Esophagus muscularis mucosa (tissue), 4 donors: ENCODE results near the gene UBE2E2. TPM values are rescaled to one million over a fixed set of nuclear protein-coding genes. Genes with fewer than 3 reads are reported as not detected.

ENCODE experiments used
- DNase-seq: peaks from one replicate; pipeline ENCODE4 v3.0.0-alpha.2; 2017; ENCODE audit errors: extremely low spot score
- H3K27ac ChIP-seq, 4 donors: fragments of 200-600 bp; sonication (generic); replicated peaks in 1 of 4; 1 replicate in 3 of 4; 2 replicates in 1 of 4; pipeline ENCODE4 v1.5.1; 2016 to 2019; ENCODE audit warnings: mild to moderate bottlenecking in 1 of 4
- H3K27me3 ChIP-seq, 4 donors: fragments of 200-600 bp; sonication (generic); one replicate each; pipeline versions ENCODE4 v1.5.1 to v1.6.0; 2016 to 2019
- H3K36me3 ChIP-seq, 4 donors: fragments of 200-600 bp; sonication (generic); one replicate each; pipeline ENCODE4 v1.5.1; 2016 to 2019
- H3K4me1 ChIP-seq, 4 donors: fragments of 200-600 bp; sonication (generic); one replicate each; pipeline ENCODE4 v1.5.1; 2016 to 2019
- H3K4me3 ChIP-seq, 4 donors: fragments of 200-600 bp; sonication (generic); 1 replicate in 2 of 4; 2 replicates in 2 of 4; pipeline ENCODE4 v1.5.1; 2016 to 2019; ENCODE audit warnings: mild to moderate bottlenecking in 4 of 4, moderate library complexity in 1 of 4
- H3K9me3 ChIP-seq, 4 donors: fragments of 200-600 bp; sonication (generic); 1 replicate in 3 of 4; 2 replicates in 1 of 4; pipeline ENCODE4 v1.5.1; 2016 to 2019
- EP300 ChIP-seq: sonication (generic); formaldehyde crosslinking; IDR thresholded peaks from one replicate; pipeline ENCODE4 v1.6.1; 2017; ENCODE audit warnings: antibody characterized with exemption
- POLR2A ChIP-seq: fragments of 450-650 bp; IDR thresholded peaks from one replicate; pipeline ENCODE4 v1.6.1; 2017; ENCODE audit warnings: antibody characterized with exemption, moderate library complexity, mild to moderate bottlenecking, low read depth
- POLR2AphosphoS5 ChIP-seq, 2 donors: sonication (generic); formaldehyde crosslinking; IDR thresholded peaks; one replicate each; pipeline ENCODE4 v1.6.1; 2017; ENCODE audit warnings: antibody characterized with exemption in 2 of 2
- WGBS: methylation state at CpG from one replicate; pipeline ENCODE4 v1.1.5; 2018; 5-methylcytosine and 5-hydroxymethylcytosine counted together
- intact Hi-C: fragments of 100-400 bp; cut with DNase I; formaldehyde crosslinking; loops from one replicate; pipeline ENCODE4 v1.15.1; 2023
- total RNA-seq, 4 donors: library from RNA; depleted of rRNA; stranded (reverse); fragments of >200 nt; gene quantifications; one replicate each; pipeline versions ENCODE4 v1.1.0 to v1.2.1, GENCODE V29; 2016
- TF ChIP-seq, protein P1 (sequence below), 3 experiments: fragments of 200-600 bp in 2 of 3; fragments of 450-650 bp in 1 of 3; sonication (generic) in 2 of 3; IDR thresholded peaks; one replicate each; pipeline ENCODE4 v1.5.1; 2017 to 2019; ENCODE audit warnings: antibody characterized with exemption in 3 of 3, mild to moderate bottlenecking in 2 of 3, moderate library complexity in 1 of 3

Gene UBE2E2
- total RNA-seq, 4 donors from 2014 or later, result 53.5 to 143 (median 90.3) TPM

DNA sequence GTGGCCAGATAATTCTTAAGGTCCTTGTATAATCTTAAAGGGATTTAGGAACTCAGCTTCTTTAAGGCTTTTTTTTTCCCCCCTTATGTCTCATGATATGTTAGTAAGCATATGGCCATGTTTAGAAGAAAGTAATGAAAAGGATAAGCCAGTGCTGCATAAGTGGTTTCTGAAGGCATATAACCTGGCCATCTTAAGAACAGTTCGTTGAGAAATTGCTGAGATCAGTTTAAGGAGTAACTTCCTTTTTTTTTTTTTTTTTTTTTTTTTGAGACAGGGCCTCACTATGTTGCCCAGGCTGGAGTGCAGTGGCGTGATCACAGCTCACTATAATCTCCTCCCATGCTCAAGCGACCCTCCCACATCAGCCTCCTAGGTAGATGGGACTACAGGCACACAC, 51.7 kb downstream of the UBE2E2 start:
- Histone ChIP-seq H3K4me3 (no peak overlapping the region), H3K27me3 (no peaks in the 10 kb centered on the region), H3K9me3 (no peaks in the 10 kb centered on the region), H3K36me3 (no peaks in the 10 kb centered on the region), H3K27ac (no peak overlapping the region), H3K4me1 (peaks cover 0 to 34% (median 18%) of the 10 kb centered on the region in 4 donors)
- DNase-seq, result no peak
- intact Hi-C loops, result no loop called here
- no peak for TF ChIP-seq POLR2A
- no peak for TF ChIP-seq EP300
- TF ChIP-seq, protein P1, sequence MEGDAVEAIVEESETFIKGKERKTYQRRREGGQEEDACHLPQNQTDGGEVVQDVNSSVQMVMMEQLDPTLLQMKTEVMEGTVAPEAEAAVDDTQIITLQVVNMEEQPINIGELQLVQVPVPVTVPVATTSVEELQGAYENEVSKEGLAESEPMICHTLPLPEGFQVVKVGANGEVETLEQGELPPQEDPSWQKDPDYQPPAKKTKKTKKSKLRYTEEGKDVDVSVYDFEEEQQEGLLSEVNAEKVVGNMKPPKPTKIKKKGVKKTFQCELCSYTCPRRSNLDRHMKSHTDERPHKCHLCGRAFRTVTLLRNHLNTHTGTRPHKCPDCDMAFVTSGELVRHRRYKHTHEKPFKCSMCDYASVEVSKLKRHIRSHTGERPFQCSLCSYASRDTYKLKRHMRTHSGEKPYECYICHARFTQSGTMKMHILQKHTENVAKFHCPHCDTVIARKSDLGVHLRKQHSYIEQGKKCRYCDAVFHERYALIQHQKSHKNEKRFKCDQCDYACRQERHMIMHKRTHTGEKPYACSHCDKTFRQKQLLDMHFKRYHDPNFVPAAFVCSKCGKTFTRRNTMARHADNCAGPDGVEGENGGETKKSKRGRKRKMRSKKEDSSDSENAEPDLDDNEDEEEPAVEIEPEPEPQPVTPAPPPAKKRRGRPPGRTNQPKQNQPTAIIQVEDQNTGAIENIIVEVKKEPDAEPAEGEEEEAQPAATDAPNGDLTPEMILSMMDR (IDR thresholded peaks at IDR 0.05), result no peak
- TF ChIP-seq POLR2AphosphoS5 (IDR thresholded peaks at IDR 0.05), result no peak
- WGBS, result 83% methylated on average over 3 of the region's 3 CpGs

DNA sequence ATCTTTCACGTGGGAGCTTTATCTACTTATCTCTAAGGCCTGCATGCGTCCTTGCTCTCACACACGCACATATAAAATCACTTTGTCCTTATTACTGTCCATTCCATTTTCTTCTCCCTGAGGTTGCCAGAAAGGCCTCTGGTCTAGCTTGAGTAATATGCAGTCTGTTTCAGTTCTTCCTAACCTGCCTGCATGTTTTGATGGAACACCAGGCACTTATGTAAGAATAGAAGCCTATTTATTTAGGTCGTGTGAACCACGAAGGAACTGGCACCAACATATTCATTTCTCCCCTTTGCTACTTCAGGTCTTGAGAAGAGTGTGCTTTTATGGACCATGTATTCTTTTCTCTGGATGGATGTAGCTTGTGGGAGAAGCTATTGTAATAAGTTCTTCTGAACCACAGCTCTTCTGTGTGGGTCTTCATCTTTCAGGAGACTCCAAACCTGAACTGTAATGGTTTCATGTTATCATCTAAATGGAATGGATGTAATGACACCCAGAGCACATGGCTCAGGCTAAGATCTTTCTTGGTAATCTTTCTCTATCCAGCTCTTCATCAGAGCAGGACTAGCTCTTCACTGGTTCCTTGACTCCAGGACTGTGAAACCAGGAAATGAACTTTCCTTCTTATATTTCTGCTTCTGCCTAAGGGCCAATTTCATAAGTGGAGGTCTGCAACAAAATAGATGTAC, 53.8 kb downstream of the UBE2E2 start:
- Histone ChIP-seq H3K9me3 (no peaks in the 10 kb centered on the region), H3K4me1 (peaks cover 0 to 31% (median 16%) of the 10 kb centered on the region in 4 donors), H3K4me3 (no peak overlapping the region), H3K27ac (no peak overlapping the region), H3K27me3 (no peaks in the 10 kb centered on the region), H3K36me3 (no peaks in the 10 kb centered on the region)
- no peak for TF ChIP-seq POLR2AphosphoS5 (IDR thresholded peaks at IDR 0.05)
- TF ChIP-seq EP300, result no peak
- no peak for TF ChIP-seq POLR2A
- TF ChIP-seq, protein P1 (IDR thresholded peaks at IDR 0.05), result no peak
- intact Hi-C loops, result no loop called here
- 46% methylated on average over 5 of the region's 5 CpGs for WGBS
- no peak for DNase-seq

DNA sequence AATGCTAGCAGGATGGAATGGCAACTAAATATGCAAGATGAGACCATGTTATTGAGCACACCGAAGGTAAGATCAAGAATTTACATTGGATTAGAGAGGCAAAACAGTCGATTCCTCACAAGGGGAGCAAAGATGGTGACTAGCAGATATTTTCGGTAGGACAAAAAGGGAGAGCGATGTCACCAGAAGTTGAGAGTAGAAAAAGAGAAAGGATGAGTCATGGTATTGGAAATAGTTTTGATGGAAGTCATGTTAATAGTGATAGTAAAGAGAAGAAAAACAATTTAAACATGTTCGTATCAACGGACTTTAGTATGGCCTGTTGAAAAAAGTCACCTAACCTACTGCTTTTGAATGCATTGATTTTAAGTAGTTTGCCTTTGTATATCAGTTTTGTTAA, 55.0 kb downstream of the UBE2E2 start:
- WGBS, result 94% methylated on average over 6 of the region's 6 CpGs
- H3K4me1 ChIP-seq, result peaks cover 0 to 26% (median 16%) of the 10 kb centered on the region in 4 donors
- no peak overlapping the region for H3K4me3 ChIP-seq
- H3K27me3 ChIP-seq, result no peaks in the 10 kb centered on the region
- intact Hi-C loops, result no loop called here
- no peaks in the 10 kb centered on the region for H3K9me3 ChIP-seq
- no peak overlapping the region for H3K27ac ChIP-seq
- no peaks in the 10 kb centered on the region for H3K36me3 ChIP-seq
- TF ChIP-seq POLR2AphosphoS5 (IDR thresholded peaks at IDR 0.05) (no peak), EP300 (no peak), POLR2A (no peak)
- TF ChIP-seq, protein P1 (IDR thresholded peaks at IDR 0.05), result no peak
- DNase-seq, result no peak

DNA sequence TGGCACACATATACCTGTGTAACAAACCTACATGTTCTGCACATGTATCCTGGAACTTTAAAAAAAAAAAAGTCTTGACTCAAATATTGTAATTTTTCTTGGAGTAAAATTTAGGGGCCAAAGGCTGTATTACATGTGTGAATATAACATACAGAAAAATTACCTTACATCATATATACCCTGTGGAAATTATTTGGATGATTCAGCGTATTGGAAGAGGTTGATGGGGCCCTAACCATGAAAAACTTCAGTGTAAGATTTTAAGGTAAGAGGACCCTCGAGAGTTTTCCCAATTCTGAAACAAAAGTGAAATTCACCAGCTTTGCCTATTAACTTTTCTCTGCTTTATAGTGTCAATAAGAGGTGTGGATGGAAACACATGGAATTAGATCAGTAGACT, 56.4 kb downstream of the UBE2E2 start:
- Histone ChIP-seq H3K27ac (no peak overlapping the region), H3K27me3 (no peaks in the 10 kb centered on the region), H3K4me3 (no peak overlapping the region), H3K4me1 (peaks cover 0 to 34% (median 14%) of the 10 kb centered on the region in 4 donors), H3K36me3 (no peaks in the 10 kb centered on the region), H3K9me3 (no peaks in the 10 kb centered on the region)
- WGBS, result 91% methylated on average over 2 of the region's 2 CpGs
- intact Hi-C loops, result no loop called here
- no peak for DNase-seq
- TF ChIP-seq, protein P1 (IDR thresholded peaks at IDR 0.05), result no peak
- no peak for TF ChIP-seq EP300
- TF ChIP-seq POLR2A, result no peak
- no peak for TF ChIP-seq POLR2AphosphoS5 (IDR thresholded peaks at IDR 0.05)

DNA sequence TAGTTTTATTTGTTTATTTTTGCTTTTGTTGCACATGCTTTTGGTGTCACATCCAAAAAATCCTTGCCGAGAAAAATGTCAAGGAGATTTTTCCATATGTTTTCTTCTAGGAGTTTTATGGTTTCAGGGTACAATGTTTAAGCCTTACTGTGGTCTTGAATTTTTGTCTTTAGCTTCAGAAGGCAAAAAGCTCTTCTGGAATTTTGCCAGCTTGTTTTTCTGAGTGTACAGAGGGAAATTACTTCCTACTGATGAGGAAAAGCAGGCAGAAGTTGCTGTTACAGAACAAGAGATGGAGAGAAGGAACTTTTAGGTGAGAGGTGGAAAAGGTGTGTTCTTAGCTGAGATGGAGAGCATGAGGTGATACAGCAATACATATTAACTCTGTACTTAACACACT, 59.6 kb downstream of the UBE2E2 start:
- no peaks in the 10 kb centered on the region for H3K9me3 ChIP-seq
- no peak overlapping the region for H3K27ac ChIP-seq
- H3K4me1 ChIP-seq, result peaks cover 0 to 8% (median 0%) of the 10 kb centered on the region in 4 donors
- no peaks in the 10 kb centered on the region for H3K36me3 ChIP-seq
- WGBS, result 90% methylated on average over 1 of the region's 1 CpG
- H3K4me3 ChIP-seq, result no peak overlapping the region
- H3K27me3 ChIP-seq, result no peaks in the 10 kb centered on the region
- TF ChIP-seq, protein P1 (IDR thresholded peaks at IDR 0.05), result no peak
- no peak for TF ChIP-seq EP300
- TF ChIP-seq POLR2A, result no peak
- TF ChIP-seq POLR2AphosphoS5 (IDR thresholded peaks at IDR 0.05), result no peak
- intact Hi-C loops, result no loop called here
- DNase-seq, result no peak
